NCI-H446 treated with DMSO at 0.1 percent for 48 hours (cell line): ENCODE measurements around the gene TEKT1.
"Not testable (repeated sequence)": the region's sequence is repeated elsewhere in the genome, so short reads cannot be mapped to it uniquely, and the experiment has no call there.

ENCODE experiments used
- DNase-seq: peaks from one replicate; lab custom pipeline; 2025; lab: John Stamatoyannopoulos, UW

Gene TEKT1

DNA sequence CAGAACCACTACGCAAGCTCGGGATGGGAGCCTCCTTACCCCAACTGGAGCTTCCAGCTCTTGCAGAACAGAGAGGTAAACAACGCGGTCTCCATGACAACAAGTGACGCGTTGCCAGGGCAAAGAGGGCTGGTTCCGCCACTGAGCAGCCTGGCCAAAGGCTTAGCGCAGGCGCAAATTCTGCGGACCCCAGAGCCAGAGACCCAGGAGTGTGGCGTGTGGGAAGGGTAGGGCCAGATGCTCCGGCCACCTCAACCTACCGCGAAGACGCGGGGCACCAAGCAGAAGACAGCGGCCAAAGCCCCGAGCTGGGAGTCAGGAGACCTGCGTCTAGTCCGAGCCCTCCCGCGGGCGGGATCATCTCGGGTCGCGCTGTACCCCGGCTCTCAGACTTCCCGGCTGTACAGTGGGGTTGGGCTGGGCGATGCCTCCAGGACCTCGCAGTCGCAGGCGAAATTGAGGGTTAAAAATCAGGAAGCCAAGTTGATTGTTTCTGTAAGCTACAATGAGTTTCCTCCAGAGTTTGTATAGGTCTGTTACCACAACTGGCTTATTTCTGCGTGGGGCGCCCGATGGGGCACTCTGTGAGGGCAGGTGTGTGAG, at the start of gene TEKT1:
Gene TEKT1, minus strand, starts transcription at position 69 of the 603 bp plus-strand sequence. CDS start 1,353 bp downstream, outside the sequence.
- no peak for DNase-seq

DNA sequence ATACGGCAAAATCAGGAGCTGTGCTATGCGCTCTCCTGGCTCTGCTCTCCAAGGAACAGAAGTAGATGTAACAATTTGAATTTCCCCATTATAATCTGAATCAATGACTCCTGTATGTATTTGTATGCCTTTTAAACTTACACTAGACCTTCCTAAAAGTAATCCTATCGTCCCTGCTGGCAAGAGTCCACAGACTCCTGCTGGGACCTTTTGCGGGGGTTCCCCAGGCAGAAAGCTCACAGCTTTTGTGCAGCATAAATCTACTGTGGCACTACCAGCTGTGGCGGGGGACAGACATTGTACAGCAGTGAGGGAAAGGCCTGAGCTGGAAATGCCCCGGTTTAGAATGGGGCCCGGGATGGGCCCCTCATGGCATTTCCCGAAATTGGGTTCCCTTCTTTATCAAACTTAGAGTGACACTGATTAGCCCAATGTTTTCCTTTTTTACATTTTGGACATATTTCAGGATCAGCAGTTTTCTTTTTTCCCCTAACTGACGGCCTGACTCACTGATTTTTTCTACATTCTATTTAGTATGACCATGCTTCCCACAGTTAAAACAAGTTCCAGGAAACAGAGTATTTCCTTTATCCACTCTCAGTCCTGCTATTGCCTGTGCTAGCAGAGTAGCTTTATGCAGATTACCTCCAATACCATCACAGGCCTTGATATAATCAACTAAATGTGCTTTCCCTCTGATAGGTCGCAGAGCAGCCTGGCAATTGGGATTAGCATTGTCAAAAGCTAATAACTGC, 47.9 kb upstream of the TEKT1 start:
- DNase-seq, result not testable (repeated sequence)

DNA sequence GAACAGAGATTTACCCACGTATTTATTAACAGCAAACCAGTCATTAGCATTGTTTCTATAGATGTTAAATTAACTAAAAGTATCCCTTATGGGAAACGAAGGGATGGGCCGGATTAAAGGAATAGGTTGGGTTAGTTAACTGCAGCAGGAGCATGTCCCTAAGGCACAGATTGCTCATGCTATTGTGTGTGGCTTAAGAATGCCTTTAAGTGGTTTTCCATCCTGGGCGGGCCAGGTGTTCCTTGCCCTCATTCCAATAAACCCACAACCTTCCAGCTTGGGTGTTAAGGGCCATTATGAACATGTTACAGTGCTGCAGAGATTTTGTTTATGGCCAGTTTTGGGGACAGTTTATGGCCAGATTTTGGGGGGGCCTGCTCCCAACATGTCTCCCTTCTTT, 43.7 kb upstream of the TEKT1 start:
- not testable (repeated sequence) for DNase-seq

DNA sequence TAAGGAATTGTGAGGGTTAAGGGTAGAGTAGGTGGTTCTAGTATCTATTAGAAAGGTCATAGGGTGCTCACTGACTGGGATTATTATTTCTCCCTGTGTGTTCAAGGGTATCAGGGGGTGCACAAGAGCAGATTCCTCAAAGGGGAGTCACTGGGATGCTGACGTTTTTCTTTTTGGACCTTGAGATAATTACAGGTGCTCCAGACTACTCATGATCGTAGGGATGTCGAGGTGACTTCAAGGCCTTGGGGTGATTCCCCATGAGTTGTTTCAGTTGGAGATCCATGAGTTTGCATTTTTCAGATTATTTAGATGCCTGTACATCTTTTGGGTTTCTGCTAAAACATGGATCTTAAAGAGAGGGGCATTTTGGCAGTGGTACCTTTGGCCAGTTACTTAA, 41.4 kb upstream of the TEKT1 start:
- no peak for DNase-seq

DNA sequence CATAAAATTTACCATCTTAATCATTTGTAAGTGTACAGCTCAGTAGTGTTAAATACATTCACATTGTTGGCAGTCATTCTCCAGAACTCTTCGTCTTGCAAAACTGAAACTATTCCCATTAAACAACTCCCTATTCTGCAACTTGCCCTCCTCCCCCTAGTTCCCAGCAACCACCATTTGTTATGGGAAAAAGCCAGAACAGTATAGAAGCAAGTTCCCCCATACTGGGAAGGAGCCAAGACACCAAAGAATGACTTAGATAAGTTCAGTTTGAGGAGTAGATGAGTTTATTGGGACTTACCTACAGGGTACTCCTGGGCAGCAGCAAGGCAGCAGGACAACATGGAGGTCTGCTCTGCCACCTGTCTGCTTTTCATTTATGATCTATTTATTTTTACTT, 39.3 kb upstream of the TEKT1 start:
- DNase-seq, result no peak

DNA sequence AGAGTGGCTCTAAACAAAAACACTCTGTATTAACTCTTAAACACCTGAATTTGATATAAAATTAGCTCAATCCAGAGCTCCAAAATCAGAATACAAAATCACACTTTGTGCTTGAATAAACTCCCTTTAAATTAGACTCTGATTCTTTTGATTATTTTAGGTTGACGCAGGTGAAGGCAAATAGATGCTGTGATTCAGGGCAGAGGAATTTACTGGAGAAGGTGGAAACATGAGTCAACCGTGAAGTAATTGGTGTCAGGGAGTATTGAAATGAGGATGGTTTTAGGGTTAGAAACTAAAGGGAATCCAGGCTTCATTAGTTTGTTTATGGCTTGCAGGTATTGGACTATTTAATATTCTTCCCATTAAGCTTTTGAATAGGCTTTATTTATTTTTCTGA, 37.1 kb upstream of the TEKT1 start:
- no peak for DNase-seq

DNA sequence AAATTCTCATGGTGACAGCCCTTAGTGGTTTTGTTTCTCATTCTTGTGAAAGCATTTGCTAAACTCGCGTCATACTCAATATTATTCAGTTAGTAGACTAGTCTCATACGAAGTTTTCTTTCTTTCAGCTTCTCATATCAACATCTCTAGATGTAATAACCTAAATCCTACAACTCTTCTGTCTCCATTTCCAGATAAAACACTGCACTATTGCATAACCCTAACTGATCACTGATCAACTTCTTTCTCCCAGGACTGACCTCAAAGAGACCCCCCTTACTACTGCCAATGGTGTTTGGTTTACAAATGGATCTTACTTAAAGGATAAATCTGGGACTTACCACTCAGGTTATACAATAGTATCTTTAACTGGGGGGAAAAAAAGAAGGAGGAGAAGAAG, 36.3 kb upstream of the TEKT1 start:
- DNase-seq, result no peak

DNA sequence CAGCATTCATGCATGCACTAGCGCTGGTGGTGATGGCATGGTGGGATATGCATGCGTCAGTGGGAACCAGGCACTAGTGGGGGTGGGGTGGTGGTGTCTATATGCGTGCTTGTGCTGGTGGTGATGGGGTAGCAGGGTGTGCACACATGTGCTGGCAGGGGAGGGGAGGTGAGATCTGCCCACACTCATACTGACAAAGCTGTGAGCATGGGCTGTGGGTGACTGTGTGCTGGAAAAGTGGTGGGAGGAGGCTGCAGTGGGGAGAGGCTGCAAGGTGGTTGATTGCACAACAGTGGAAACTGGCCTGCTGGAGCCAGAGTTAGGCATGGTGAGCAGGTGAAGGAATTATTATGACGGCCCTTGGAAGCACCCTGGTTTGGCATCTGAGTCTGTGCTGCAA, 31.3 kb upstream of the TEKT1 start:
- DNase-seq, result no peak

DNA sequence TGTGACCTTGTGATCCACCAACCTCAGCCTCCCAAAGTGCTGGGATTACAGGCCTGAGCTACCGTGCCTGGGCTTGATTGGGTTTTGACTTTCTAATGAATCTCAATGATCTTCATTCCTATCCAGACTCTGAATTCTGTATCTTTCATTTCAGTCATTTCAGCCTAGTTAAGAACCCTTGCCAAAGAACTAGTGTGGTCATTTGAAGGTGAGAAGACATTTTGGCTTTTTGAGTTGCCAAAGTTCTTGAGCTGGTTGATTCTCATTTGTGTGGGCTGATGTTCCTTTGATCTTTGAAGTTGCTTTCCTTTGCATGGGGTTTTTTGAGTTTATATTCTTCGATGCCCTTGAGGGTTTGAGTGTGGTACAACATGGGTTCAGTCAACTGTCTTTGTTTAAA, 30.6 kb upstream of the TEKT1 start:
- DNase-seq, result no peak

DNA sequence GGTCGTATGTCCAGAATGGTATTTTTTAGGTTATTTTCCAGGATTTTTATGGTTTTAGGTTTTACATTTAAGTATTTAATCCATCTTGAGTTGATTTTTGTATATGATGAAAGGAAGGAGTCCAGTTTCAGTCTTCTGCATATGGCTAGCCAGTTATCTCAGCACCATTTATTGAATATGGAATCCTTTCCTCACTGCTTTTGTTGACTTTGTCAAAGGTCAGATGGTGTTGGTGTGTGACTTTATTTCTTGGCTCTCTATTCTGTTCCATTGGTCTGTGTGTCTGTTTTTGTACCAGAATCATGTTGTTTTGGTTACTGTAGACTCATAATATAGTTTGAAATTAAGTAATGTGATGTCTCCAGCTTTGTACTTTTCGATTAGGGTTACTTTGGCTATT, 26.4 kb upstream of the TEKT1 start:
- DNase-seq, result no peak

DNA sequence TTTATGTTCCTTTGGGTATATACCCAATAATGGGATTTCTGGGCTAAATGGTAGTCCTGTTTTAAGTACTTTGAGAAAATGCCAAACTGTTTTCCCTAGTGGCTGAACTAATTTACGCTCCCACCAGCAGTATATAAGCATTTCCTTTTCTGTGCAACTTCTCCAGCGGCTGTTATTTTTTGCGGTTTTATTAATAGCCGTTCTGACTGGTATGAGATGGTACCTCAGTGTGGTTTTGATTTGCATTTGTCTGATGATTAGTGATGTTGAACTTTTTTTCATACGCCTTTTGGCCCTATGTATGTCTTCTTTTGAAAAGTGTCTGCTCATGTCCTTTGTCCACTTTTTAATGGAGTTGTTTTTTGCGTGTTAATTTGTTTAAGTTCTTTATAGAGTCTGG, 25.8 kb upstream of the TEKT1 start:
- DNase-seq, result no peak

DNA sequence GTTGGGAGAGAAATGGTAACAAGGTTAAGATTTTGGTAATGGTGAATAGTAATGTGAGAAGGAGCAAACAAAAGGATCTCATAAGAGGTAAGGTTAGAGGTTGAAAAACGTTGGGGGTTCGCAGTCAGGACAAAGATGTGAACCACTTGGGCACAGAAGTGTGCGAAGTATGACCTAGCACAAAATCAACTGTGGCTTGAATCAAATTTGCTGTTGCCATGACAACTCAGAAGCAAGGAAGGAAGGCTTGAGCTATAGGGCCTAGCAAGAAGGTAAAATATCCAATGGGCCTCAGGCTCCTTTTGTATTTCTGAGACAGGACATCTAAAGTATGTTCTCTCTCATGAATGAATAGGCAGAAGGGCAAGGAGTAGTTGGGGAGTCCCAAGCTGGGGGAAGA, 24.5 kb upstream of the TEKT1 start:
- DNase-seq, result no peak

DNA sequence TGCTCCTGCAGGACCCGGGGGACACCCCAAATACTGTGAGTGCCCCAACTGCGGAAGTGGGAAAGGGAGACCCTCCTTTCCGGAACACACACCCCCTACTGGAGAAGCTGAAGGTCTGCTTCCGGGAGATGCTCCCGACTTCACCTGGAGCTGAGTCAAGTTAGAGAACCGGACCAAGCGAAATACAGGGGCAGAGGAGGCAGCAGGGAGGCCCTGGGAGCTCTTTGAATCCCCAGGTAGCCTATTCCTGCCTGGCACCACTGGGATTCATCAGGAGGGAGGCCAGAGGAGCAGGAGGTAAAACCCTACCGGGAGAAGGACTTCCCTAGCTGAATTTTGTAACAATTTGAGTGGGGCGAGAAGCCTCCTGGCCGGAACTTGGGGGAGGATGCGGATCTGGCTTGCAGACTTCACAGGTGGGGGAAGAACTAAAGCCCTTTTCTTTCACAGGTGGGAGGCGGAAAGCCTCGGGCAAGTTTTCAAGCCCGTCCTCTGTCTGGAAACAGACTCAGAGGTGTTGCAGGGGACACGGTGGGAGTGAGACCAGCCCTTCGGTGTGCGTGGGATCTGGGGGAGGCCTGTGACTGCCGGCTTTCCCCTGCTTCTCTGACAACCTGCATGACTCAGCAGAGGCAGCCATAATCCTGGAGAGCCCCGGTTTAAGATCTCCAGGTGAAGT, 22.4 kb upstream of the TEKT1 start:
- DNase-seq, result no peak

DNA sequence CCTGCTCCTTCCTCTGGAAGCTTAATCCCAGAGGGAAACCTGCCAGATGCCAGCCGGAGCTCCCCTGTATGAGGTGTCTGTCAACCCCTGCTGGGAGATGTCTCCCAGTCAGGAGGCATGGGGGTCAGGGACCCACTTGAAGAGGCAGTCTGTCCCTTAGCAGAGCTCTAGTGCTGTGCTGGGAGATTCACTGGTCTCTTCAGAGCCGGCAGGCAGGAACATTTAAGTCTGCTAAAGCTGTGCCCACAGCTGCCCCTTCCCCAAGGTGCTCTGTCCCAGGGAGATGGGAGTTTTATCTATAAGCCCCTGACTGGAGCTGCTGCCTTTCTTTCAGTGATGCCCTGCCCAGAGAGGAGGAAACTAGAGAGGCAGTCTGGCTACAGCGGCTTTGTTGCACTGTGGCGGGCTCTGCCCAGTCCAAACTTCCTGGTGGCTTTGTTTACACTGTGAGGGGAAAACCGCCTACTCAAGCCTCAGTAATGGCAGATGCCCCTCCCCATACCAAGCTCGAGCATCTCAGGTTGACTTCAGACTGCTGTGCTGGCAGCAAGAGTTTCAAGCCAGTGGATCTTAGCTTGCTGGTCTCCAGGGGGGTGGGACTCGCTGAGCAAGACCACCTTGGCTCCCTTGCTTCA, 17.1 kb upstream of the TEKT1 start:
- DNase-seq, result not testable (repeated sequence)

DNA sequence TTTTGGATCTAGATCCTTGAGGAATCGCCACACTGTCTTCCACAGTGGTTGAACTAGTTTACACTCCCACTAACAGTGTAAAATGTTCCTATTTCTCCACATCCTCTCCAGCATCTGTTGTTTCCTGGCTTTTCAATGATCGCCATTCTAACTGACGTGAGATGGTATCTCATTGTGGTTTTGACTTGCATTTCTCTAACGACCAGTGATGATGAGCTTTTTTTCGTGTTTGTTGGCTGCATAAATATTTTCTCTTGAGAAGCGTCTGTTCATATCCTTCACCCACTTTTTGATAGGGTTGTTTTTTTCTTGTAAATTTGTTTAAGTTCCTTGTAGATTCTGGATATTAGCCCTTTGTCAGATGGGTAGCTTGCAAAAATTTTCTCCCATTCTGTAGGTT, 14.6 kb upstream of the TEKT1 start:
- not testable (repeated sequence) for DNase-seq

DNA sequence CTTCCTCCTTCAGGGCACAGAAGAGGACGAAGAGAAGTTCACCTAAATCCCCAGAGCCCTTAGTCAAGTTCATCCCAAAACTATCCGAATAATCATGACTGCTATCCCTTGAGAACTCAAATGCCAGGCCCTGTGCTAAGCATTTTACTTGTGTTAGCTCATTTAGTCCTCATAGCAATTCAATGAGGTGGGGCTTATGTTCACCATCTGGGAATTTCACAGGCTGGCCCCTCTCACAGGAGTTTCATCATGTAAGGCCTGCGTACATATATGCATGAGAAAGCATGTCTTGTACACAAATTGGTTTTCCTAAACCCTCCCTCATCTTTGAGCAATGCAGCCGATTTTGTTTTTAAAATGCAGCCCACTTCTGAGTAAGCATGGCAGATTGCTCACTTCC, 12.9 kb upstream of the TEKT1 start:
- DNase-seq, result not testable (repeated sequence)

DNA sequence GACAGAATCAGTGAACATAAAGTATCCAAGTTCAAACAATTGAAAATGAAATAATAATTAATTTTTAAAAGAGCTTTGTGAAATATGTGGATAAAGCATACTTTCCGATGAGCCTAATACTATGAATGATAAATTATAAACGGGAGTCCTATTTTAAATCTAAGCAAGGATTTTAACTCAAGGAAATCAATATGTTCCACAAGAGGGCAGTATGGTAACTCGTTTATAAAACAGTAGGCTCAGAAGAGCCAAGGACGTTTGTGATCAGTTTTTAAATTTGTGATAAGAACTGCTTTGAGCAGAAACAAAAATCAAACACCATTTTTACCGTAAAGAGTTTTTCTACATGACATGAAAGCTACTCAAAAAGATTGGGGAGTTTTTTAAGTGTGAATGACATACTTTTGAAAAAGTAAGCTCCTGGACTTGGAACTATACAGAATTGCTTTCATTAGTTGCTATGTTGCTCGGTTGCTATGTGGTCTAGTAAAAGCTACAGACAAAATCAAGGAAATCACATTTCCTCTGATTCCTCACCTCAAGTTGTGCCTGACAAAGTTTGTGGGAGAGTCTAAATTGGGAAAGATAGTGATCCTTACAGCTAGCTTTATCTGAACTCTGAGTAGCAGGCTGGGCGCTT, 11.8 kb upstream of the TEKT1 start:
- DNase-seq, result no peak

DNA sequence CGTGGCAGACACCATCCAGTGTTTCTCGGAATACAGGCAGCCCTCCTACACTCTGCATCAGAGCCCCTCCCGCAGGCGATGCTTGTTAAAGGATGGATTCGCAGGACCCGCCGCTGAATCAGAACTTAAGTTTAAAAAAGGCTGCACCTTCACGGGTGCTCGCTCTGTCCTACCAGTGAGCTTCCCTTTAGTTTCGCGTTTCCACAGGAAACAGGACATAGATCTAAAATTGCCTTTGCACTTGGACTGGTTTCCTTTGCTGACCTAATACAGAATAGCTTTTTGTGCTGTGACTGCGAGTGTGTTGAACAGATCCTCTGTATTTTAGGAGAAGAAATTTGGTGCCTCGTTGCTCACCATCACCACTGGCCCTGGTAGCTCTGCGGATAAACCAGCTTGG, 10.2 kb upstream of the TEKT1 start:
- DNase-seq, result not testable (repeated sequence)

DNA sequence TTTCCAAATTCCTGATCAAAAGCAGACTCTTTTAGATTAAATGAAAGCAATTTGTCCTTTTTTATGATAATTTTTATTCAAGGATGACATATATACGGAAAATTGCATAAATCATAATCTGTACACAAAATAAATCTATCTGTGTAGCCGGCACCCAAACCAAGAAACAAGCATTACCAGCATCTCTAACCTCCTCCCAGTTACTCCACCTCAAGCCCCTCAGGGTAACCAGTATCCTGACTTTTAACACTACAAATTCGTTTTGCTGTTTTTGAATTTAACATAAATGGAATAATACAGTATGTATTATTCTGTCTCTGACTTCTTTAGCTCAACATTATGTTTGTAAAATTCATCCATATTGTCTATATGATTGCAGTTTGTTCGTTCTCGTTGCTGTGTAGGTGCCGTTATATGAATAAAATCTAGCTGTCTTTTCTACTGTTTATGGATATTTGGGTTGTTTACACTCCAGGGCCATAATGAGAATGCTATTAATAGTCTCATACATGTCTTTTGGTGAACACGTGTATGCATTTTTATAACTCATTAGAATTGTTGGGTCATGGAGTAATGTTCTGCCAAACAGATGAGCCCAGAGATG, 1.0 kb downstream of the TEKT1 start:
- no peak for DNase-seq

DNA sequence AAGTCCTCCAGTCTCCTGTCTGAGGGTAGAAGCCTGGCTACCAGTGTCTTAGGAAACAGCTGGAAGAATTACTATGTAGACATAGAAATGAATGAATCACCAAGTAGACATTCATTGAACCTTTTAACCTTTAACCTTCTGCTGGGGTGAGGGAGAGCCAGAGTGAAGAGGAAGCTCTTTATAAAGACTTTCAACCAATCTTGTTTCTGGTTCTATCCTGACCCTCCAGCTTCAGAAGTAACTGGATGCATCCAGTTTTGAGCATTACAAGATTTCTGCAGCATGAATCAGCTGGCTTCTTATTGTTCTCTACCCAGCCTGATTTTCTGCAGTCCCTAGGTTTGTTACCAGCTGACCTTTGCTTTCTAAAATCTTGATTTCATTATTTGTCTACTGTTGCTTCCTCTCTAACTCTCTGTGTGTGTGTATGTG, 8.5 kb downstream of the TEKT1 start:
- no peak for DNase-seq

DNA sequence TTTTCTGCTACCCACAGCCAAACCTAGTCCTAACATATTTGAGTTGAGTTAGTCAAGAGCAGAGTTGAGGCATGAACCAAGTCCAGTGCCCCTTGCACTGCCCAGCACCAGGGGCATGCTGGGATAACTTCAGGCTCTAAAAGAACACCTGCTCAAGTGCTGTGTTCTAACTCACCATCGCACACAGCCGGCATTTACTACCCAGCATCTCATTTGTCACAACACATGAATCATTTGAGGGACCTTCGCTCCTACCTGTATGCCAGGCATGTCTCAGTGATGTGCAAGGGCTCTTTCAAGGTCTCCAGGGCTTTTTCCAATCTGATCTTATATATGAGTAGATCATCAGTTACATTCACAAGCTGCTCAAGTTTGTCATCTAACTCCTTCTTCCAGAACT, 12.6 kb downstream of the TEKT1 start:
- no peak for DNase-seq

DNA sequence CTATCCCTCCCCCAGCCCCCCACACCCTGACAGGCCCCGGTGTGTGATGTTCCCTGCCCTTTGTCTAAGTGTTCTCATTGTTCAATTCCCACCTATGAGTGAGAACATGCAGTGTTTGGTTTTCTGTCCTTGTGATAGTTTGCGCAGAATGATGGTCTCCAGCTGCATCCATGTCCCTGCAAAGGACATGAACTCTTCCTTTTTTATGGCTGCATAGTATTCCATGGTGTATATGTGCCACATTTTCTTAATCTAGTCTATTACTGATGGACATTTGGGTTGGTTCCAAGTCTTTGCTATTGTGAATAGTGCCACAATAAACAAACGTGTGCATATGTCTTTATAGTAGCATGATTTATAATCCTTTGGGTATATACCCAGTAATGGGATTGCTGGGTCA, 15.2 kb downstream of the TEKT1 start:
- not testable (repeated sequence) for DNase-seq
